Omental fat pad (tissue), 4 donors: ENCODE results near the gene SNRPA. TPM values are rescaled to one million over a fixed set of nuclear protein-coding genes. Genes with fewer than 3 reads are reported as not detected.

Experiments
- ATAC-seq: fragments of 150-250 bp; one replicate; pipeline ENCODE4 v1.9.1; 2016; ENCODE audit warnings: mild to moderate bottlenecking, moderate library complexity; ENCODE audit not compliant: low FRiP score
- DNase-seq: peaks from one replicate; pipeline ENCODE4 v3.0.0-alpha.2; 2019; ENCODE audit warnings: low spot score
- CTCF ChIP-seq, 3 donors: fragments of 450-650 bp; IDR thresholded peaks; one replicate each; pipeline ENCODE4 v1.5.1; 2016 to 2017; ENCODE audit warnings: antibody characterized with exemption in 3 of 3, mild to moderate bottlenecking in 3 of 3, moderate library complexity in 2 of 3
- total RNA-seq, 4 donors: library from RNA; depleted of rRNA; stranded (reverse); fragments of >200 nt; gene quantifications; one replicate each; pipeline ENCODE4 v1.1.0, GENCODE V29; 2016

SNRPA gene
- 10 to 100 TPM; 34.8 to 46.8 (median 41.0) TPM for total RNA-seq

DNA sequence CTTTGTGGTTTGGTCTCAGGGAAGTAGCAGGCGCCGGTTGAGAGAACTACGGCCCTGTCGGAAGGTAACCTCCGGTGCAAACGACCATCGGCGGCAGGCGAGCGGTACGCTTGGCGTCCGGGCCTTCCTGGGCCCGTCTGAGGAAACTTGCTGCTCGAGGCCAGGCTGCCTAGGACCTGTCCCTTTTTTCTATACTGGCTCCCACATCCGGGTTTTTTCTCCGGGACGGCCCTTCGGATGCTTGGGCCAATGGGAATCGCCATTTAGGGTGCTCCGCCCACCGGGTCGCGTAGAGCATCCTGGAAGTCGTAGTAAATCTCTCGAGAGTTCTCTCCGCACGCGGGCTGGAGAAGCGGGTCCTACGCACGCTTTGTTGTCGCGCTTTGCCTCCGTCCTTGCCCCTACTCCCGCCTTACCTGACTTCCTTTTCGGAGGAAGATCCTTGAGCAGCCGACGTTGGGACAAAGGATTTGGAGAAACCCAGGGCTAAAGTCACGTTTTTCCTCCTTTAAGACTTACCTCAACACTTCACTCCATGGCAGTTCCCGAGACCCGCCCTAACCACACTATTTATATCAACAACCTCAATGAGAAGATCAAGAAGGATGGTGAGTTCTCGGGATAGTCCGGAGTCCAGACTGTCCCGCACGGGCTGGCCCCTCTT lies at the start of gene SNRPA:
Gene SNRPA, plus strand, starts transcription at position 330 of the 664 bp plus-strand sequence. Its CDS starts 206 bp downstream, at position 536.
- TF ChIP-seq CTCF (IDR thresholded peaks at IDR 0.05) = no peak
- ATAC-seq = peak; percentile 84
- peak; percentile 94 for DNase-seq

DNA sequence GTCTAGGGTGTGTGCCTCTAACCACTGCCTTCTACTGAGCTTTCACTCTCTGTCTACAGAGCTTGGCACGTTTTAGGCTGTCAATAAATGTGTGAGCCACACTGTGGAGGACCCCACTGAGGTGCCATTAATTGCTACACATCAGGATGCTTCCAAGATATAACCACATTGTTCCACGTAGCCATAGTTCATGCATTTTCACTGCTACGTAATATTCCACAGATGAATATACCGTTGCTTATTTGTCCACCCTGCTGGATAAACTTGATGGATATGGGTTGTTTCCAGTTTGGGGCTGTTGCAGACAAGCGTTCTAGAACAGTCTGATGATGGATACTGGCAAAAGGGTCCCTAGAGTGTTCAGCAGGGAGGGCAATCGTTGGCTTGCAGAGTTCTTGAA lies 49.2 kb upstream of the SNRPA start:
- no peak for ATAC-seq
- TF ChIP-seq CTCF (IDR thresholded peaks at IDR 0.05) = no peak
- no peak for DNase-seq

DNA sequence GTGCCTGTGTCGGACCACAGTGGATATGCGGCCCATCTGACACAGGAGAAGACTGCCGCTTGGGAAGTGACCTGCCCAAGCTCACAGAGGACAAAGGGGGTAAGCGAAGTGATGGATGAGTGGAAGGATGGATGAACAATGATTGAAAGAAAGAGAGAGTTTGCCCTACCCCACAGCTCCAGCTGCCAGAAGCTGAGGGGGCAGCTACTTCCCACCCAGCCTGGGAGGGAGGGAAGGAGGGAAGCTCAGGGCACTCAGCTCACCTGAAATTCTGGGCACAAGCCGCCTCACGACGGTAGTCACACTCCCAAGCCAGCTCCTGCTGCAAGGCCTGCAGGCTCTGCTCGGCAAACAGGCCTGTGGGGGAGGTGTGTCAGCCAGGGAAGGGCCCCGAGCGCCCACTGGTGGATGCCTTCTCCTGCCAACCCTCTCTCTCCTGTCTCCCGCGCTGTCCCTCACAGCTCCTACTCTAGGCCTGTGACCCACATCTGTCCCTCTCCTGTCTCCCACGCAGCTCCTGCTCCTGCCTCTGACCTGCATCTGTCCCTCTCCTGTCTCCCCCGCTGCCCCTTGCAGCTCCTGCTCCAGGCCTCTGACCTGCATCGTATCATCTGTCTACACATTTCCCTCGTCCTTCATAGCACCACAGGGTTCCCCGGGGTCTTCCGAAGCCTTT lies 48.5 kb upstream of the SNRPA start:
- no peak for ATAC-seq
- no peak for DNase-seq
- TF ChIP-seq CTCF (IDR thresholded peaks at IDR 0.05) = no peak

GRCh38 chr19:40703029-40703755 lies 47.8 kb upstream of the SNRPA start:
- no peak for DNase-seq
- no peak for TF ChIP-seq CTCF (IDR thresholded peaks at IDR 0.05)

GRCh38 chr19:40704491-40705361 lies 46.3 kb upstream of the SNRPA start:
- ATAC-seq = no peak
- DNase-seq = no peak
- no peak for TF ChIP-seq CTCF (IDR thresholded peaks at IDR 0.05)

More at GRCh38 chr19:40703029-40703755, 47.8 kb upstream of the SNRPA start:
- no peak for ATAC-seq

DNA sequence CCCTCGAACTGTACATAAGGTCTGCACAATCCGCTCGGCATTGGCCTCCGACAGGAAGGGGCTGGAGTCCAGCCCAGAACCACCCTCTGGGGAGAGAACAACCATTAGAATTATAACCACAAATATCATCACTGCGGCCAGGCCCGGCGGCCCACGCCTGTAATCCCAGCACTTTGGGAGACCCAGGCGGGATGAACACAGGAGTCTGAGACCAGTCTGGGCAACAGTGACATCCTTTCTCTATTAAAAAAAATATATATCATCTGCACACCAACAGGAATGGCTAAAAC lies 45.7 kb upstream of the SNRPA start:
- peak; percentile 13 for ATAC-seq
- no peak for TF ChIP-seq CTCF (IDR thresholded peaks at IDR 0.05)
- DNase-seq = no peak
